Epidermal melanocyte (primary cell): ENCODE measurements around the gene LAMC3.
A peak's percentile ranks its signal among the peaks of the same experiment; 100 is the strongest.
"Not testable (repeated sequence)": the region's sequence is repeated elsewhere in the genome, so short reads cannot be mapped to it uniquely, and the experiment has no call there.

ENCODE experiments used
- DNase-seq: peaks from one replicate; pipeline ENCODE4 v3.0.0; 2011; ENCODE audit warnings: low spot score; ENCODE audit not compliant: insufficient read length

The LAMC3 gene

DNA sequence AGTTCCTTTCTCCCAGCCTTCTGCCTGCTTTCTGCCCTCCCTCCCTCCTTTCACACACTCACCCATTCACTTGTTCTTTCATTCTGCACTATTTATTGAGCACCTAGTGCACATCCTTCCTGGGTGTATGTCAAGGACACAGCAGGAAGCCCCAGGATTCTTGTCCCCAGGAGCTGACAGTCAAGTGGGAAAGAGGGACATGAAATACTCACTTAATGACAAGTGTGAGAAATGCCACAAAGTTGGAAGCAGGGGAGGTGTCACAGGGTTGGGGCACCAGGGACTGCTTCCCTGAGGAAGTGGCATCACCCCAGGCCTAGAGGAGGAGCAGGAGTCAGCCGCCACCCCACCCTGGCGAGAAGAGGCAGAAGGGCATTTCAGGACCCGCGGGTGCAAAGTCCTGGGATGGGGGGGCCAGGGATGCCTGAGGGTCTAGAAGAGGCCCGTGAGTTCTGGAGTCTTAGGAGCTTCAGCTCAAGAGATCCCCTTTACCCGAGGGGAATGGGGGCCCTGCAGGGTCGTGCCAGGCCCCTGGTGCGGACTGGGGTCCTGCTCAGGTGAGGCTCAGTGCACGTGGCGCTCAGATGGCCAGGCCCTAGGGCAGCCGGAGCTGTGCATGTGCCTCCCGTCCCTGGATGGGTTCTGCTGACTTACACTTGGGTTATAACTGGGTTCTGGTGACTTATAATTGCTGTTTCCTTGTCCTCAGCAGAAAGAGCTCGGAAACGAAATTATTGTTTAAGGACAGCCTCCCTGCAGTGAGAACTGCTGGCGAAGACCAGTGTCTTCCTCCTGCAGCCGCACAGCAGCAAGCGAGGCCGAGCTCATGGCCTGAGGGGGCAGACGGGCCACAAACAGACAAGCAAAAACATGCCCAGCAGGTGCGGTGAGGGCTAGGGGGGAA lies 16.9 kb upstream of the LAMC3 start:
- DNase-seq = no peak

DNA sequence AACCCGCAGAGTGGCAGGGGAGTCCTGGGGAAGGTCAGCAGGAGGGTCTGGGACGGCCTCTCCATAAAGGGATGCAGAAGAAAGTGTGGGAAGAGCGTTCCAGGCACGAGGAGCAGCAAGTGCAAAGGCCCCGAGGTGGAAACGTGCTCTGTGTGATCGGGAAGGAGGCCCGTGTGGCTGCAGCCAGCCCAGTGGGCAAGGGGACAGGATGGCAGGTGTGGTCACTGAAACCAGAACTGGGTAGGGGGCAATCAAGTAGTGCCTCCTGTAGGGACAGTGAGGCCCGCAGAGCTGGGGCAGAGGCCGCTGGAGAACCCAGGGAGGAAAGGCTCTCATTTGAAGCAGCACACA lies 16.3 kb upstream of the LAMC3 start:
- DNase-seq = no peak

DNA sequence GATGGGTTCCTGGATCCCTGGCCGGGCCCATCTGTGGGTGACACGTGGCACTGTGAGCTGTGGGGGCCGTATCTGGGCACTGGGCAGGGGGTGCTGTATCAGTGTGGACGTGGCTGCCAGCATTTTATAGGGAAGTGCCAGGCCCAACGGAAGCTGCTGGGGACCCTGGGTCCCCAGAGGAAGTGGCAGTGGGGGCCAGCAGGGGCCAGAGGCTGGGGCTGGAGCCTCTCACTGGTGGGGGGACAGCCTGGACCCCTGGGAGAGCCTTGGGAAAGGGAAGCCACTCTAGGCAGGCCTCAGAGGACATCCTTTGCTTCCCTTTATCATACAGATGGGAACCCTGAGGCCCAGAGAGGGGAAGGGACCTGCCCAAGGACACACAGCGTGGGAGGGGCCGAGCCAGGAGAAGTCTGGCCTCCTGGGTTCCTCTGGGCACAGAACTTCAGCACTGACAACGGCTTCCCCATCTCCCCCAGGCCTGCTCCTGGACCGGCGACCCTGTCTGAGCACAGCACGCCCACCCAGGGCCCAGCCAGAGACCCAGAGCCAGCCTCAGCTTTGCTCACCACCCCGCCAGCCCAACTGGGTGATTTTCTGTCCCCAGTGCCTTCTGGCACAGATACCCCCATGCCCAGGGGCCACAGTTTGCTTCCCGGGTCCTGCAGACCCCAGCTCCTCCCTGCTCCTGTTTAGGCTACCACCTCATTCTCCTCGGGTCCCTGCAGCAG lies 15.5 kb upstream of the LAMC3 start:
- DNase-seq = no peak

DNA sequence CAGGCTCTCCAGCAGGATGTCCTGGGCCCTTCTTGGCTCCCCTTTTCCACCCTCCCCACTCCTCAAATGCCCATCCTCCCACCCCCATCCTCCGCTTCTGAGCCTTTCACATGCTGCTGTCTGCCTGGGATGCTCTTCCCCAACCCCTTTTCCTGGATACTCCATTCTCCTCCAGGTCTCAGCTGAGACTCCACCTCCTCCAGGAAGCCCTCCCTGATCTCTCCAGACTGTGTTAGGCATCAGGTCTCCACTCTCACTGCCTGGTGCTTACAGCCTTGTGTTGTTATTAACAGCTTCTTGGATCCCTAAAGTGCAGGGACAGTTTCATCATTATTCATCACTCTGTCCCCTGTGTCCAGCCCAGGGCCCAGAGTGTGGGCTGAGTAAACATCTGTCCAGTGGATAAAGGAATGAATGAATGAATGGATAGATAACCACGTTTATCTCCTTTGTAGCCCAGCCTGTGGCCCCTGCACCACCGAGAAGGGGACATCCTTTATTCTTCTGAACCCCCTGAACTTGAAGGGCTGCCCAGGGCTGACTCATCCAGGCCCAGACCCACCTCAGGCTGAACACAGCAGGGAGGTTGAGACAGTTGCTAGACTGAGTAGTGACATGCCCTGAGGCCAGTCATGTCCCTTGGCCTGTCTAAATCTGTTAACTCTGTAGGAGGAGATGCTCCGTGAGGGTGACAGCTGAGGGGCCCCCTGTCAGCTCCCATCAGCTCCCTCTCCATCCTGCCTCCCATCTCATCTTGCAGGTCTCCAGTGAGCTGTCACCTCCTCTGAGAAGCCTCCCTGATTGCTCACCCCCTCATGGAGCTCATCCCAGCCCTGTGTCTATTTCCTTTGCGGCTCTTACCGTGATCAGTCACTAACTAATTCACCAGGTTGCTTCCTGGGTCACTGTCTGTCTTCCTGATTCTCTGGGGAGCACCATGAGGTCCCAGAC lies 14.6 kb upstream of the LAMC3 start:
- no peak for DNase-seq

DNA sequence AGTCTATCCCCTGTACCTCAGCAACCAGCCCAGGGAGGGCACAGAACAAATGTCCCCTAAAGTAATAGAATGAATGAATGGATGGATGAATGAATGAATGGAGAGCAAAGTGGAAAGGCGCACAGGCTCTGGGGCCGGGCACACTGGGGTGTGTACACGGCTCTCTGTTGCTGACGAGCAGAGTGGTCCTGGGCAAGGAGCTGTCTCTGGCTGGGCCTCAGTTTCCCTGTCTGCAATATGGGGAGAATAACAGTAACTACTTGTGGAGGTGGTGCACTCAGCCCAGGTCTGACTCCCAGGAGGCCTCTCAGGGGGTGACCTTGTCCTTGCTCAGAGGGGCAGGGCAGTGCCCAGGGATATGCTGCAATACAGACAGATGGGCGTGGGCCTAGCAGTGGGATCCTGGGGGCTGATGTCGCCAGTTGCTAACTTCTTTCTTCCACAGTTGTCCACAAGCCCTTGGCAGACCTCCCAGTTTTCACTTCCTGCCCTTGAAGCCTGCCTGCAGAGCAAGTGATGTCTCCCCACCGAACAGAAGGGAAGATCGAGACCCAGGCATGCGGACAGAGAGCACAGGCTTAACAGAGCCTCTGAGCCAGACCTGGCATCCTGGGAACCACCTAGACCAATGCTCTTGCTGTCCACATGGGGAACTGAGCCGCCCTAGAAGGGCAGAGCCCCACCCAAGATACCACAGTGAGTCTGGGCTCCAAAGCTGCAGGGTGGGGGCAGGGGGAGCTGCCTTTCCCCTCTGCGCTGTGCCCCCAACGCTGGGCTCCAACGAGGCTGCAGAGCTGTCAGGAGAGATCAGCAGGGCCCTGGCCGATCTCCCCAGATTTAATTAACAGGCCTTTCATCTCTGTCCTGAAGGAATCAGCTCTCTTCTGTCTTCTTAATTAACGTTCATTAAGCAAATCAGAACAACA lies 13.6 kb upstream of the LAMC3 start:
- DNase-seq = peak; percentile 45

DNA sequence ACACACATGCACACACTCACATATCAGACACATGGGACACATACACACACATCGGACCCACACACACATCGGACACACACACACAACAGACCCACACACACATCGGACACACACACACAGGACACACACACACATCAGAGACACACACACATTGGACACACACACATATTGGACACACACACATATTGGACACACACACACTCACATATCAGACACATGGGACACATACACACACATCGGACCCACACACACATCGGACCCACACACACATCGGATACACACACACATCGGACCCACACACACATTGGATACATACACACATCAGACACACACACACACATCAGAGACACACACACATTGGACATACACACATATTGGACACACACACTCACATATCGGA lies 12.8 kb upstream of the LAMC3 start:
- no peak for DNase-seq

DNA sequence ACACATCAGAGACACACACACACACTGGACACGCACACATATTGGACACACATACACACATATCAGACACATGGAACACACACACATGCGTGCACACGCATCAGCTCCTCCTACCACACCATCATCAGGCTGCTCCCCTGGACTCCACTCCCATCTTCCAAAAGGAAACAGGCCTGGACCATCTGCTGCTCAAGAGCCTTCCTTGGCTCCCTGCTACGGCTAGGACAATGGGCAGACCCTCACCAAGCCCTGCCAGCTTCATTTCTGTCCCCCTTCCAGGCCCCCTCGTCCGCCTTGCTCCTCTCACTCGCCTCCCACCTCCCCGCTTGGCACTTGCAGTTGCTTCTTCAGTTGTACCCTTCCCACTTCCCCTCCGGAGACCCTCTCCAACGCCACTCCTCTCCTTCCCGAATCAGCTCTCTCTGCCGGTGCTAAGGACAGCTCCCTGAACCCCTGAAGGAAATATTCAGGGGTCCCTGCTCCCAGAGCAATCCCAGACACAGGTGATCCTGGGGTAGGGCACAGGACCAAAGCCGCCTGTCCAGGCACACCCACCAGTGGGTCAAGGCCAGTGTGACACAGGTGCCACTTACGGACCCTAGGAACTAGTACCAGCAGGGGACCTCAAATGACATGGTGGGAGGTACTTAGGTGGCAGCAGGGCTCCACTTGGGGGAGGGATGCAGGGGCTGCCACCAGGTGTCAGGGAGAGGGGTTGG lies 12.1 kb upstream of the LAMC3 start:
- DNase-seq = no peak

DNA sequence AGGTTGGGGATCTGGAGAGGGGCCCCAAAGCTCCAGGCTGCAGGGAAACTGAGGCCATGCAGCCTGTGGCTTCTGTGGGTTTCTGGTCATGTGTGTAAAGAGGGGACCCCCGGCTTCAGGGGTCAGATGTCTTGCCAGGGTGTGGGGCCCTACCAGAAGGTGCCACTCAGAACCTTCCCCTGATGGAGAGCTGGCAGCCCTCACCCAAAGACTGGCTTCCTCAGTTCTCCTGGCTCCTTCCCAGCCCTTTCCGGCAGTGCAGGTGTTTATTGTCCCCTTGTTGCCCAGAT lies 11.6 kb upstream of the LAMC3 start:
- DNase-seq = no peak

DNA sequence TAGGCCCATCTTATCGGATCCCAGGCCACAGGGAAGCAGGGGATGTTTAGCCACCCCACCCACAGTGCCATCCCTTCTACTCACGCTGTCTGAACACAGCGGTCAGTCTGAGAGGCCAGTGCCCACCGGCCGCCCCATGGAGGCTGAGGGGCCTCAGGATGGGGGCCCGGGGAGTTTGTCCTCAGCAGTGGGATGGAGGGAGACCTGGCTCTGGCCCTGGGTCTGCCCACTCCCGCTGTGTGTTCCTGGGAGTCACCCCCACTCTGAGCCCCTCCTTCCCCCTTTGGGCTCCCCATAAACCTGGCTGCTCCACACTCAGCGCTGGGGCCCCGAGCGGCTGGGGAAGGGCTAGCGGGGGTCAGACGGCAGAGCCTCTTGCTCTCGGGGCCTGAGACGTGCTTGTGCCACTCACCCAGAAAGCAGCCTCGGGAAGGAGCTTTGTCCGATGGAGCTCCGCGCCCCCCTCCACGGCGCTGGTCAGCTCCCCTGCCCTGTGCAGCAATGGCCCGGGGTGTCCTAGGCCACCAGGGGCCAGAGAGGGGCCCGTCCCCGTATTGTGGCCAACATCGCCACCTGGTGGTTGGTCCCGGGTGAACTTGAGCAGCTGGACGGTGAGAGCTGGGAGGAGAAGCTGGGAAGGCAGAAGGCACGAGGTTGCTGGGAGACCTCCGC lies 10.9 kb upstream of the LAMC3 start:
- peak; percentile 93 for DNase-seq

DNA sequence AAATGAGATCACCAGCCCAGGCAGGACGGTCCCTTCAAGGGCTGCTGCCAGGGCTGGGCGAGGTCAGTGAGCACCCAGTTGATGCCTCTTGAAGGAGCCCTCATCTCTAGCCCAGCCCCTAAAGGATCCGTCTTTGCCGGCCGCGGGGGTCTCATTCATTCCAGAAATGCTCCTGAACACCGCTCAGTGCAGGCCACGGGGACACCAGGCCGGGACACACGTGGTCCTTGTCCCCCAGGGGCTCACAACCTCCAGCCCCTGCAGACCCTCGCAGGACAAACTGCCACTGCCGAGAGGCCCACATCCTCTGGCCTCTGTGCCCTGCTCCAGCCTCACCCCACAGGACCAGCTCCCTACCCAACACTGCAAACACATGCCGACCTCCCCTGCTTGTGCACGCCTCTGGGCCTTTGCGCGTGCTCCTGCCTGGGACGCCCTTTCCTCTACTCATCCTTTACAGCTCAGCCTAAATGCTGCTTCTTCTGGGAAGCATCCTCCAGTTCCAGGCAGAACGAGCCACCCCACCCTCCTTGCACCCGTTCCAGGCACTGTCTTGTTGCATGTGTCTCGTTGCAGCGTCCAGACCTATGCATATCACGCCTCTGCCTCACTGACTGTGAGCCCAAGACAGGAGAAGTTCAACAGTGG lies 10.3 kb upstream of the LAMC3 start:
- no peak for DNase-seq

DNA sequence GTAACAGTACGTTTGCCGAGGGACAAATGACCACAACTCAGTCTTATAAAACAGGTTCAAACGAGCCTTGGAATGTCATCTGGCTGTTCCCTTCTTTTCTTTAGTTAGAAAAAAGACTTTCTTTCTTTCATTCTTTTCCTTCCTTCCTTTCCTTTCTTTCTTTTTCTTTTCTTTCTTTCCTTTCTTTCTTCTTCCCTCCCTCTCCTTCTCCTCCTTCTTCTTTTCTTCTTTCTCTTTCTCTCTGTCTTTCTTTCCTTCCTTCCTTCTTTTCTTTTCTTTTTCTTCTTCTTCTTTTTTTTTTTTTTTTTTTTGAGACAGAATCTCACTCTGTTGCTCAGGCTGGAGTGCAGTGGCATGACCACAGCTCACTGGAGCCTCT lies 9.7 kb upstream of the LAMC3 start:
- DNase-seq = no peak

DNA sequence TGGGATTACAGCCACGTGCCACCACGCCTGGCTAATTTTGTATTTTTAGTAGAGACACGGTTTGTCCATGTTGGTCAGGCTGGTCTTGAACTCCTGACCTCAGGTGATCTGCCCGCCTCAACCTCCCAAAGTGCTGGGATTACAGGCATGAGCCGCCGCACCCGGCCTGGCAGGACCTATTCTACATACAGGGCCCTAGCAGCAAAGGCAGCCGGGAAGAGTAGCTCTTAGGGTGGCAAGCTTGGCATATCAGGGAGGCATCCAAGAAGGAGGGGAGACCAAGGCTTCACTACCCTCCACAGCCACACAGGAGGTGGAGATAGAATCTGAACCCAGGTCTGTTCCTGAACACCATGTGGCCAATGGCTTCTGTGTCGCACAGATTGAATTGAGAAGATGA lies 8.4 kb upstream of the LAMC3 start:
- not testable (repeated sequence) for DNase-seq

DNA sequence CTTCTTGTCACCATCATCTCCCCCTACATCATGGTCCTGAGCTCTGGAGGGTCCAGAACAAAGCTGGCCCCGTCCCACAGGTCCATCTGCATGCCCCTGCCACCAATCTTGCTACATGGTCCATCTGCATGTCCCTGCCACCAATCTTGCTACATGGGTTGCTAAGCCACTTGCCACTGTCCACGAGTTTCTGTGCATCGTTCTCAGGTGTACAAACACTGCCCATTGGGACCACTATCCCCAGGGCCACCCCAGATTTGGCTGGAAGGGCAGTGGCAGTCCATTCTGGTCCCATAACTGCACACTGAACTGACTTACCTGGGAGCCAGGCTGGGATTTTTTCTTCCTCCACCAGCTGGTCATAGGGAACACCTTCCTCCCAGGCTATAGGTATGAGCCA lies 8.0 kb upstream of the LAMC3 start:
- no peak for DNase-seq

DNA sequence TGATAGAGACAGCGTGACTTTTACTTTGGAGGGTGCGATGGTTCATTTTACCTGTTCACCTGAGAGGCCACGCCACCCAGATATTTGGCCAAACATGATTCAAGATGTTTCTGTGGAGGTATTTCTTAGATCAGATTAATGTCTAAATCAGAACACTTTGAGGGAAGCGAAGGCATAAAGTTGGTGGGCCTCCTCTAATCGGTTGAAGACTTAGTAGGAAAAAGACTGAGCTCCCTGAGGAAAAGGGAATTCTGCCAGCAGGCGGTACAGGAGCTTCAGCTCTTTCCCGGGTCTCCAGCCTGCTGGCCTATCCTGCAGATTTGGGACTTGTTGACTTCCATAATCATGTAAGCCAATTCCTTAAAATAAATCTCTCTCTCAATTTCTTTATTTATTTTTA lies 7.0 kb upstream of the LAMC3 start:
- no peak for DNase-seq

DNA sequence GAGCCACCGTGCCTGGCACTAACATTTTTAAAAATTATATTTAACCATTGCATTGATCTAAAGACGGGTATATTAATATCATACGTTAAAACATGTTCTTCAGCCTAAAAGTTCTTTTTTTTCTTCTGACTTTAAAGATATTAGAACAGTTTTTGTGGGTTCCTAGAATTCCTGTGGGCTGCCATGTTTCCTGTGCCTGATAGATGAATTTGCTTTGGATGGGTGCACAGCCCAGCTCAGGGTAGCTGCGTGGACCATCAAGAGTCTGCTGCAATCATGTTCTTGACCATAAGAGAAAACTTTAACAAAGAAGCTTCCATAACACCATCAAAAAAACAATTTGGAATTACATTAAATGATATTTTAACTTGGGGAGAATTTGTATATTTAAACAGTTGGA lies 2.4 kb upstream of the LAMC3 start:
- DNase-seq = no peak

DNA sequence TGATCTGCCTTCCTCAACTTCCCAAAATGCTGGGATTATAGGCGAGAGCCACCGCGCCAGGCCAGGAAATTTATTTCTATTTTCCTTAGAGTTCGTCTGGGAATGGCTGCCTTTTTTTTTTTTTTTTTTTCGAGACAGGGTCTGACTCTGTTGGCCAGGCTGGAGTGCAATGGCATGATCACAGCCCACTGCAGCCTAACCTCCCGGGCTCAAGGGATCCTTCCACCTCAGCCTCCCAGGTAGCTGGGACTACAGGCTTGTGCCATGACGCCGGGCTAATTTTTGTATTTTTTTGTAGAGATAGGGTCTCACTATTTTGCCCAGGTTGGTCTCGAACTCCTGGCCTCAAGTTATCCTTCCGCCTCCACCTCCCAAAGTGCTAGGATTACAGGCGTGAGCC lies 888 bp upstream of the LAMC3 start:
- DNase-seq = no peak

DNA sequence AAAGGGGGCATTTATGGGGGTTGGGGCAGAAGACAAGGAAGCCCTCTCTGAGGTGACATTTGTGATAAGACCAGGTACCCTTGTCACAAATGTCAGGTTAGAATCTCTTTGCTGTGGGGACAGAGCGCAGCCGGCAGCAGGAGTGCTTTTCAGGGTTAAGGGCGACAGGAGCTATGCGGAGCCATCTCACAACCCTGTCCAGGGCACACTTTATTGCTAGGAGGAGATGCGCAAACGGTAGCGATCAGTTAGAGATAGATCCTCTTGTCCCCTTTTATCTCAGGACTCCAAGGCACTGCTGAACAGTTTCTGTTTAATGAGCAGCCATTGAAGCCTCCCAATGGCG lies 438 bp upstream of the LAMC3 start:
- DNase-seq = no peak

DNA sequence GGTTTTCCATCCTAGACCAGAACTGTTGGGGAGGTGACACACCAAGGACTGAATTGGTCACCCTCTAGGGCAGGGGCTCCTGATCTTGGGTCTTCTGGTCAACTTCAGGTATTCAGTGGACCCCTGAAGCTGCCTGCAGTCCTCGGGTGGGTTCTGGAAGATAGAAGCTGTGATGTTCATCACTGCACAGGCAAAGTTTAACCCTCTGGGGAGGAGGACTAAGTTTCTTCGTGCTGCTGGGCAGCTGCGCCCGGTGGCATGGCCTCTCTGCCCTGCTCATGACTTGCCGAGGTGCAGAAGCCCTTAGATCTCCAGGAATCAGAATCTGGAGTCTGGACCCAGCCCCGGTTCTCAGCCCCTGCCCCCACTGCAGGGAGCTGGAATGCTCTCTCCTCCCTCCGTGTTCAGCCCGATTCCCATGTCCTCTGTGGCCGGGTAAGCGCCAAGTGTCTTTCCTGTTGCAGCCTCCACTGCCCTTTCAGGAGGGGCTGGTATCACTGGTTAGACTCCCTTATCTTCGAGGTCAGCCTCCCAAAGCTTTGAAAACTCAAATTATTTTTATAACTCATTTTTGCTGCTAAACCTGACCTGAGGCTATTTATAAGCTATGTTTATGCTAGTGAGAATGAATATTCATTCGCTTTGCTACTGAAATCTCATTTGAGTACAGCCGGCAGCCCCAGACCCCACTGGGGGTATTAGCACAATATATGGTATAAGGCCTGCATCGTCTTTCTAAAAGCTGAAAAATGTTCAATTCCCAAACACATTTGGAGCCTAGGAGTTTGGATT lies 1.7 kb downstream of the LAMC3 start:
- DNase-seq = no peak
